ENCODE data around the gene KLHDC10.

DNA sequence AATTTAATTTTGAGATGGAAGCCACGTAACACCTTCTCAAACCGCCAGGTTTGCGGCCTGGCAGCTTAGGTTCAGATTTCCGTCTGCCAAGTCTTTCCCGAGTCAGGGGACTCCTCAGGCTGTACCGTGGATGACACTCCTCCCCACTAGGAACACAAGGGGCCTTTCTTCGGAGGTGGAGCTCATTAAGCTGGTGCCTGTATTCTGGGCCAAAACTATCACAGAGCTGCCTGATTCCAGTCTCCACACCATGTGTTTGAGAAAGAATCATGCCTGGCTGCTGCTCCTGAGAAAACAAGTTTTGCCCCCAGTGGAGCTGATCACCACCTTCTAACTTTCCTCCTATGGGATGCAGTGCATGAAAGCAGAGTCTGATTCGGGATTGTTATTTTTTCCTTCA is 90.1 kb downstream of the KLHDC10 start:
- TF ChIP-seq EZH2phosphoT487 (IDR thresholded peaks at IDR 0.05; ENCODE audit: insufficient read depth, low read depth), result no peak
- TF ChIP-seq EZH2 (IDR thresholded peaks at IDR 0.05; ENCODE audit: insufficient read depth, poor library complexity, severe bottlenecking), result no peak
